Right hindlimb (tissue), 1 donor: ENCODE data around the gene SH3RF3.
A peak's percentile ranks its signal among the peaks of the same experiment; 100 is the strongest.
"Not testable (repeated sequence)": the region's sequence is repeated elsewhere in the genome, so short reads cannot be mapped to it uniquely, and the experiment has no call there.

ENCODE experiments used
- DNase-seq: peaks from one replicate; pipeline ENCODE4 v3.0.0-alpha.2; 2018

Gene SH3RF3

GRCh38 chr2:109128616-109129355 is at the start of gene SH3RF3:
SH3RF3 (plus strand) TSS chr2:109129205.
- DNase-seq: peak; percentile 58

- DNase-seq: no peak
Measured at GRCh38 chr2:109079590-109079989, 49.4 kb upstream of the SH3RF3 start.

- no peak for DNase-seq
Measured at GRCh38 chr2:109080109-109080508, 48.9 kb upstream of the SH3RF3 start.

- no peak for DNase-seq
Measured at GRCh38 chr2:109080757-109081156, 48.2 kb upstream of the SH3RF3 start.

- DNase-seq: no peak
Measured at GRCh38 chr2:109081374-109081773, 47.6 kb upstream of the SH3RF3 start.

- no peak for DNase-seq
Measured at GRCh38 chr2:109083771-109084170, 45.2 kb upstream of the SH3RF3 start.

GRCh38 chr2:109084341-109084740 is 44.7 kb upstream of the SH3RF3 start:
- no peak for DNase-seq

GRCh38 chr2:109085912-109086742 is 42.9 kb upstream of the SH3RF3 start:
- DNase-seq: no peak

GRCh38 chr2:109086743-109087020 is 42.3 kb upstream of the SH3RF3 start:
- DNase-seq: no peak

- DNase-seq: no peak
Measured at GRCh38 chr2:109087055-109087663, 41.8 kb upstream of the SH3RF3 start.

- no peak for DNase-seq
Measured at GRCh38 chr2:109089602-109090300, 39.3 kb upstream of the SH3RF3 start.

- DNase-seq: no peak
Measured at GRCh38 chr2:109091526-109091925, 37.5 kb upstream of the SH3RF3 start.

- no peak for DNase-seq
Measured at GRCh38 chr2:109094144-109094543, 34.9 kb upstream of the SH3RF3 start.

GRCh38 chr2:109098251-109098920 is 30.6 kb upstream of the SH3RF3 start:
- no peak for DNase-seq

- no peak for DNase-seq
Measured at GRCh38 chr2:109098921-109099273, 30.1 kb upstream of the SH3RF3 start.

GRCh38 chr2:109102588-109103233 is 26.3 kb upstream of the SH3RF3 start:
- no peak for DNase-seq

GRCh38 chr2:109105113-109105512 is 23.9 kb upstream of the SH3RF3 start:
- no peak for DNase-seq

- no peak for DNase-seq
Measured at GRCh38 chr2:109108740-109109139, 20.3 kb upstream of the SH3RF3 start.

- no peak for DNase-seq
Measured at GRCh38 chr2:109109342-109109741, 19.7 kb upstream of the SH3RF3 start.

- DNase-seq: no peak
Measured at GRCh38 chr2:109110170-109110569, 18.8 kb upstream of the SH3RF3 start.

GRCh38 chr2:109117181-109117580 is 11.8 kb upstream of the SH3RF3 start:
- not testable (repeated sequence) for DNase-seq

GRCh38 chr2:109117780-109118179 is 11.2 kb upstream of the SH3RF3 start:
- no peak for DNase-seq
